MG63 (cell line): Measurements from ENCODE around the gene TMEM207. TPM values are rescaled to one million over a fixed set of nuclear protein-coding genes. Genes with fewer than 3 reads are reported as not detected.

Experiments used
- total RNA-seq: library from RNA; depleted of rRNA; stranded (reverse); fragments of >200 nt; shearing (Covaris generic); gene quantifications from 2 replicates; pipeline ENCODE4 v1.2.3, GENCODE V29; 2014; ENCODE audit warnings: low replicate concordance; rRNA removed

Gene TMEM207
- total RNA-seq, 1 experiment from 2014 or later, result not detected

Other genes starting within 250 kb of the TMEM207 start
- gene CLDN1, start 127.5 kb downstream of the TMEM207 start, total RNA-seq, result 1.3 and 4.0 TPM in 2 replicates
- gene CLDN16, start 61.7 kb downstream of the TMEM207 start, total RNA-seq, result not detected in 2 replicates
- 6.4 TPM in 2 replicates for gene IL1RAP, start 64.2 kb upstream of the TMEM207 start, total RNA-seq